BLaER1 treated with 17β-estradiol and CSF1 and Interleukin-3, amounts not matched to agents 10 nM and 100 nM (cell line): ENCODE results near the gene COL9A3.

Experiments used
- H3K27ac ChIP-seq, 11 experiments: shearing (Covaris generic); formaldehyde crosslinking; 2 replicates each; pipeline ENCODE4 v1.8.1; 2022
- H3K27me3 ChIP-seq, 11 experiments: shearing (Covaris generic); formaldehyde crosslinking; 2 replicates each; pipeline ENCODE4 v1.8.1; 2022
- H3K36me3 ChIP-seq, 11 experiments: shearing (Covaris generic); formaldehyde crosslinking; 2 replicates each; pipeline ENCODE4 v1.8.1; 2022
- H3K4me1 ChIP-seq, 10 experiments: shearing (Covaris generic); formaldehyde crosslinking; 2 replicates each; pipeline ENCODE4 v1.8.1; 2022
- H3K4me2 ChIP-seq, 11 experiments: shearing (Covaris generic); formaldehyde crosslinking; 2 replicates each; pipeline ENCODE4 v1.8.1; 2022
- H3K4me3 ChIP-seq, 10 experiments: shearing (Covaris generic); formaldehyde crosslinking; 2 replicates each; pipeline ENCODE4 v1.8.1; 2022
- H3K9ac ChIP-seq, 11 experiments: shearing (Covaris generic); formaldehyde crosslinking; 2 replicates each; pipeline ENCODE4 v1.8.1; 2022
- H3K9me3 ChIP-seq, 11 experiments: shearing (Covaris generic); formaldehyde crosslinking; replicated peaks in 1 of 11; 2 replicates each; pipeline ENCODE4 v1.8.1; 2022
- H4K20me1 ChIP-seq, 11 experiments: shearing (Covaris generic); formaldehyde crosslinking; 2 replicates each; pipeline ENCODE4 v1.8.1; 2022
- Cebpa-rat ChIP-seq, 11 experiments: shearing (Covaris generic); IDR thresholded peaks; 2 replicates each; pipeline ENCODE4 v1.8.1; 2022

Gene COL9A3

DNA sequence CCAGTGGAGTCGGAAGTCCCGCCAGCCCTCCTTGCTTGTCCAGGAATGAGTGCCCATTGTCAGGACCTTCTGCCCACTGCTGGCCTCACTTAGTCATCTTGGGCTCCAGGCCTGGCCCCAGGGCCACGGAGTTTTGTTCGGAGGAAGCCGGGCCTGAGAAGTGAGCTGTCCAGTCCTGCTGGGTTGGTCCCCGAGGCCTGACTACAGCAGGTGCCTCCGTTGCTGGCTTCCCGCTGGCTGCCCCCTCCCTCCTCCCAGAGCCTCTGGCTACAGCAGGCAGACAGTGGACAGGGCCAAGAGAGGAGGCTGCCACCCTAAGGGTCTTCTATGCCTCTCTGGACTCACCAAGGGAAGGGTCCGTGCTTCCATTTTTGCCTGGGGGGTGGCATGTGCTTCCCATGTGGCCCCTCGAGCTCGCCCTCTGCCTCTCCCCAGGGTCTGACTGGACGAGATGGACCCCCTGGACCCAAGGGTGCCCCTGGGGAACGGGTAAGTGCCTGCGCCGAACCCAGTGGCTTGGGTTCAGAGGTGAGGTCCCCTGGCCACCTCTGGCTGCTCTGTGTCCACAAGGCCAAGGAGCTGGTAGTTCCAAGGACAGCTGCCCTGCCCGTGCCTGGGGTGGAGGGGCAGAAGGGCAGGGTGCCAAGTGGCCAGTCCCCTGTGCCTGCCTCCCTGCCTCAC is 2.8 kb downstream of the COL9A3 start:
- no peaks in the 10 kb centered on the region for H3K9me3 ChIP-seq
- peaks cover 58 to 65% (median 61%) of the 10 kb centered on the region in 11 experiments for H3K27me3 ChIP-seq
- peaks cover 9 to 85% (median 49%) of the 10 kb centered on the region in 11 experiments for H4K20me1 ChIP-seq
- peak overlapping the region in 3 of 11 experiments; percentile 6 to 41 (median 13); a peak in 2 of 22 replicates for H3K9ac ChIP-seq
- H3K27ac ChIP-seq, result no peak overlapping the region
- peaks cover 50 to 98% (median 93%) of the 10 kb centered on the region in 10 experiments for H3K4me1 ChIP-seq
- H3K4me3 ChIP-seq, result no peak overlapping the region
- H3K36me3 ChIP-seq, result no peaks in the 10 kb centered on the region
- peak overlapping the region in 10 of 11 experiments; percentile 22 to 99 (median 74); a peak in 17 of 22 replicates for H3K4me2 ChIP-seq
- TF ChIP-seq Cebpa-rat (IDR thresholded peaks at IDR 0.05), result no peak

DNA sequence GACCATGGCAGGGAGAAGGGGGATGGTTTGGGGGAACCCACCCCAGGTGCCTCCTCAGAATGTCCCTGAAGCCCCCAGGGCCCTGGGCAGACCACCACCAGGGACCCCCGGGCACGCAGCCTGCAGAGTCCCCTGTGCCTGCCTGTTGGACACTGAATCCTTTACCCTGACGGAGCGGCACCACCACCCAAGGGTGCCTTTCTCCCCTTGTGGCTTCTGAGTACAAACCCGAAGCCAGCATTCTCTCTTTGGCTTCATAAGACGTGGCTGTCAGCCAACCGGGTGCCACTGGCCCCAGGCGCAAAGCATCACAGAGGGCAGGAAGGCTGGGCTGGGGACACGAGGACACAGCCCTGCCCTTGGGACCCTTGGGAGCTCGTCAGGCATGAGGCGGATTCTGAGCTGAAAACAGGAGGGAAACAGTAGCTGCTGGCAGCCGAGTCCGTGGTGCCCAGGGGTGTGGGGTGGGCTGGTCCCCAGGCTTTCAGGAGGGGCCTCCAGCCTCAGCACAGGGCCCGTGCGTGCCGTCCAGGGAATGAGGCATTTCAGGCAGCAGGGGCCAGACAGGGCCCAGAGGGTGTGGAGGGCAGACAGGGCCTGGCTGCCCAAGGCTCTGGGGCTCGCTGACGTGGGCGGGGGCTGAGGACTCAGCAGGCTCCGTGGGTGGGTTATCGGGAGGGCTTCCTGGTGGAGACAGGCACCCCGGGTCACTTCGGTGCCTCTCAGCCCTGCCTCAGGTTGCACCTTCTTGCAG is 3.5 kb downstream of the COL9A3 start:
- peak overlapping the region in 3 of 11 experiments; percentile 6 to 41 (median 13); a peak in 2 of 22 replicates for H3K9ac ChIP-seq
- H3K27me3 ChIP-seq, result peaks cover 50 to 58% (median 54%) of the 10 kb centered on the region in 11 experiments
- H3K36me3 ChIP-seq, result no peaks in the 10 kb centered on the region
- TF ChIP-seq Cebpa-rat (IDR thresholded peaks at IDR 0.05), result no peak
- H3K4me3 ChIP-seq, result no peak overlapping the region
- peaks cover 2 to 81% (median 44%) of the 10 kb centered on the region in 11 experiments; a peak in 20 of 22 replicates for H4K20me1 ChIP-seq
- no peak overlapping the region for H3K27ac ChIP-seq
- no peaks in the 10 kb centered on the region for H3K9me3 ChIP-seq
- H3K4me2 ChIP-seq, result peak overlapping the region in 10 of 11 experiments; percentile 22 to 99 (median 74); a peak in 20 of 22 replicates
- peaks cover 48 to 97% (median 91%) of the 10 kb centered on the region in 10 experiments for H3K4me1 ChIP-seq

DNA sequence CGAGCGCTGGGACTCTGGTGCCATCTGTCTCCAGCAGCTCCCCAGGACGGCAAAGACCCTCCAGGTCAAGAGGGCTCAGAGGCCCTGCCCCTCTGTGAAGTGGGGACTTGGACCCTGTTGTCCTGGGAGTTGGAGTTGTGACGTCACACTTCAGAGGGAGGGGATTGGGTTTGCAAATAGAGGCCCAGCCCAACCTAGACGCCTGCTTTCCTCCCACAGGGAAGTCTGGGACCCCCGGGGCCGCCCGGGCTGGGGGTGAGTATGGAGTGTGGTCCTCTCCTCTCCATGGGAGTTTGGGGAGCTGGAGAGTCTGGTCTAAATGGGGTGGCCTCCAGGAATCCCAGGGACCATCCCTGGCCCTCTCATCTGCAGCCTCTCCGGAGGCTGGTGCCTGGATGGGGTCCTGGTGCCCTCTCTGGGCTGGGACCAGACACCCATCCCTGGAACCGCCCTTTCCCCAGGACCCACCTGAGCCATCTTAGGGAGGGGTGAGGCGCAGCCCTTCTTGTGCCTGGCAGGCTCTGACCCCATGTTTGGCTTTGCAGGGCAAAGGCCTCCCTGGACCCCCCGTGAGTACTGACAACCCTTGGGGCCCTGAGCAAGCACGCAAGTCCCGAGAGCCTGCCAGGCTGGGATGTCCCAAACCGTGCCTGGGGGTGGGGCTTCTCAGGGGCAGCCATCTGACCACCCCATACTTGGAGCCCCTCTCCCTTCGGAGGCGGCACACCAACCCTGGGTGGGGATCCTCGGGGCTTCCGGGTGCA is 4.3 kb downstream of the COL9A3 start:
- peaks cover 0 to 81% (median 39%) of the 10 kb centered on the region in 11 experiments; a peak in 15 of 22 replicates for H4K20me1 ChIP-seq
- H3K9me3 ChIP-seq, result no peaks in the 10 kb centered on the region
- H3K4me3 ChIP-seq, result no peak overlapping the region
- H3K4me2 ChIP-seq, result peak overlapping the region in 10 of 11 experiments; percentile 22 to 99 (median 74); a peak in 17 of 22 replicates
- H3K27ac ChIP-seq, result no peak overlapping the region
- H3K4me1 ChIP-seq, result peaks cover 48 to 97% (median 91%) of the 10 kb centered on the region in 10 experiments
- H3K27me3 ChIP-seq, result peaks cover 43 to 50% (median 46%) of the 10 kb centered on the region in 11 experiments
- no peak for TF ChIP-seq Cebpa-rat (IDR thresholded peaks at IDR 0.05)
- no peaks in the 10 kb centered on the region for H3K36me3 ChIP-seq
- peak overlapping the region in 1 of 11 experiments; percentile 13; a peak in 3 of 22 replicates for H3K9ac ChIP-seq

DNA sequence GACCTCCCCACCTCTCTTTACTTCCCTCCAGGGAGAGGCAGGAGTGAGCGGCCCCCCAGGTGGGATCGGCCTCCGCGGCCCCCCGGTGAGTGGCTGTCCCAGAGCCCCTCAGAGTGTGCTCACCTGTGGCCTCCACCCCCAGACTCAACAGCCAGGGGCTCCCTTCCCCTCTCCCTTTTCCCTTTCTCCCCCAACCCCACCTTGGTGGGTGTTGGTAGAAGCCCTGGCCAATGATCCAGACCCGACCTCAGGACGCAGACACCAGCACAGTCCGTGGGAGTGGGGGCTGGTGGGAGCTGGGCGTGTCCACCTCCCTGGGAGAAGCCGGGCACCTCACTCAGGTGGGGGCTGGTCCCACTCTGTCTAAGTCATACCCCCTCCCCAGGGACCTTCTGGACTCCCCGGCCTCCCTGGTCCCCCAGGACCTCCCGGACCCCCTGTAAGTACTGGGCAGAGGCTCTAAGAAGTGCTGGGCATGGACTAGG is 4.9 kb downstream of the COL9A3 start:
- no peak overlapping the region for H3K27ac ChIP-seq
- peaks cover 37 to 44% (median 40%) of the 10 kb centered on the region in 11 experiments for H3K27me3 ChIP-seq
- no peaks in the 10 kb centered on the region for H3K36me3 ChIP-seq

DNA sequence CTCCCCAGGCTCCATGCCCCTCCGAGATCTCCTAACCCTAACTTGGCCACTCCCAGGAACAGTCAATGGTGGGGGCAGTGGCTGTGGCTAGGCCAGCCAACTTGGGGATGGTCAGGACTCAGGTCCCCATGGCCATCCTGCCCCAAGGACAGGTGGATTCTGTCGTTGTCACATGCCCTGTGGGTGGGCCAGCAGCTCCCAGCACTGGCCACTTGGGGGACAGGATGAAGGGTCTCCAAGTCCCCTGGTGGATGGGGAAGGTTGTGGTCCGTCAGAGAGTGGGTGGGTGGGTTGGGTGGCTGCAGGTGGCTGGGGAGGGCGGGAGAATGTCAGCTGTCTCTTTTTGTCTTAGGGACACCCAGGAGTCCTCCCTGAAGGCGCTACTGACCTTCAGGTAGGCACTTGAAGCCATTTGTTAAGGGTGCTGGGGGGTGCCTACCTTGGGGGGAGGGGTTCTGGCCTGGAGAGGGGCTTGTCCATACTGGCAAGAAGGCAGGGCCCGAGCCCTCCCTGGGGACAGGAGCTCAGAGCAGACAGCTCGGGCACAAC is 5.5 kb downstream of the COL9A3 start:
- Histone ChIP-seq H3K9me3 (no peaks in the 10 kb centered on the region), H4K20me1 (peaks cover 0 to 76% (median 35%) of the 10 kb centered on the region in 11 experiments; a peak in 12 of 22 replicates), H3K36me3 (0 out of 22 replicates have a peak, but pooled peaks cover 0 to 4% (median 0%) of the 10 kb centered on the region in 11 experiments), H3K4me2 (peak overlapping the region in 8 of 11 experiments; percentile 22 to 99 (median 96); a peak in 13 of 22 replicates), H3K4me3 (no peak overlapping the region), H3K4me1 (peaks cover 48 to 99% (median 93%) of the 10 kb centered on the region in 10 experiments), H3K27me3 (peaks cover 31 to 38% (median 35%) of the 10 kb centered on the region in 11 experiments), H3K27ac (no peak overlapping the region), H3K9ac (no peak overlapping the region)
- no peak for TF ChIP-seq Cebpa-rat (IDR thresholded peaks at IDR 0.05)

More for the DNA sequence above, 4.9 kb downstream of the COL9A3 start:
- Histone ChIP-seq H3K4me3 (no peak overlapping the region), H3K4me1 (peaks cover 49 to 98% (median 92%) of the 10 kb centered on the region in 10 experiments), H4K20me1 (peaks cover 0 to 80% (median 35%) of the 10 kb centered on the region in 11 experiments; a peak in 12 of 22 replicates), H3K9me3 (no peaks in the 10 kb centered on the region), H3K9ac (no peak overlapping the region), H3K4me2 (peak overlapping the region in 8 of 11 experiments; percentile 24 to 99 (median 96); a peak in 13 of 22 replicates)
- no peak for TF ChIP-seq Cebpa-rat (IDR thresholded peaks at IDR 0.05)

DNA sequence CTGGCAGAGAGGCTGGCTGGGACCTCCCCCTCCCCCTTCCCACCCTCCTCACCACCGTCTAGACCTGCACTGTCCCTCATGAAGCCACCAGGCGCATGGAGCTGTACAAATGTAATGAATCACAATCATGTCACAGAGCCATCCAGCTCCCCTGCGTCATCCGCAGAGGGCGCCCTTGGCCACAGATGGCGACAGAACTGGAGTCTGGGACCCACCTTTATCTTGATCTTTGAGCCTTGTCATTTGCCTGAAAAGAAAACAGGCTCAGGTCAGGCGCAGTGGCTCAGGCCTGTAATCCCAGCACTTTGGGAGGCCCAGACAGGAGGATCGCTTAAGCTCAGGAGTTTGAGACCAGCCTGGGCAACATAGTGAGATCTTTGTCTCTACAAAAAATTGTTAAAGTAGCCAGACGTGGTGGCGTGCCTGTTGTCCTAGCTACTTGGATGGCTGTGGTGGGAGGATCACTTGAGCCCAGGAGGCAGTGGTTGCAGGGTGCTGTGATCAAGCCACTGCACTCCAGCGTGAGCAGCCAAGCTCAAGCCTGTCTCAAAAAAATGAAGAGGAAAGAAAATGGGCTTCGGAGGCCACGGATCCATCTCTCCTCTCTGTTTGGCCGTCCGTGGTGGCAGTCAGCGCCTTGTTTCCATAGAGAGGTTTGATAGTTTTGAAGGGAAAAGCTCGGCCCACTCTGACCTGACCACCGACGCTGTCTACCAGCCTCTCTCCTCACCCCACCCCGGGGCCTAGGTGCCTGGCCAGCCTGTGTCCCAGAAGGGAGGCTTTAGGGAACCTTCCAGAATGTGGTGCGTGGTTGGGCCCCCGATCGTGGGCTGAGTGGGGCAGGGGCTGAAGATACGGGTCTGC is 6.2 kb downstream of the COL9A3 start:
- Histone ChIP-seq H3K27me3 (peaks cover 24 to 31% (median 28%) of the 10 kb centered on the region in 11 experiments), H3K27ac (peak overlapping the region in 1 of 11 experiments; percentile 47; a peak in 2 of 22 replicates), H4K20me1 (peaks cover 0 to 69% (median 30%) of the 10 kb centered on the region in 11 experiments; a peak in 11 of 22 replicates), H3K9me3 (no peaks in the 10 kb centered on the region), H3K9ac (peak overlapping the region in 4 of 11 experiments; percentile 5 to 66 (median 56); a peak in 7 of 22 replicates), H3K4me3 (no peak overlapping the region), H3K4me1 (peaks cover 47 to 99% (median 92%) of the 10 kb centered on the region in 10 experiments), H3K4me2 (peak overlapping the region in 8 of 11 experiments; percentile 80 to 99 (median 91); a peak in 14 of 22 replicates), H3K36me3 (0 out of 22 replicates have a peak, but pooled peaks cover 0 to 5% (median 0%) of the 10 kb centered on the region in 11 experiments)
- no peak for TF ChIP-seq Cebpa-rat (IDR thresholded peaks at IDR 0.05)
